SK-N-SH (cell line): ENCODE results near the gene ZNRF1. TPM values are rescaled to one million over a fixed set of nuclear protein-coding genes. Genes with fewer than 3 reads are reported as not detected.

Source experiments
- CTCF ChIA-PET: fragments of 300-600, 350-600 bp; formaldehyde crosslinking; extraction: SDS; loops from one replicate; lab custom pipeline; 2021; lab: Yijun Ruan, JAX
- POLR2A ChIA-PET: fragments of 350-600 bp; sonication (Branson Sonifier 250); formaldehyde crosslinking; extraction: SDS; loops from one replicate; lab custom pipeline; 2020; ENCODE audit warnings: antibody characterized with exemption, inconsistent platforms; lab: Yijun Ruan, JAX
- DNase-seq: peaks from one replicate; pipeline ENCODE4 v3.0.0; 2012
- H2AFZ ChIP-seq: fragments of 200-600 bp; sonication (generic); 2 replicates; pipeline ENCODE4 v1.8.1; 2016; ENCODE audit warnings: antibody characterized with exemption, mild to moderate bottlenecking, low read depth
- H3F3A ChIP-seq: fragments of 200-600 bp; sonication (generic); replicated peaks from 2 replicates; pipeline ENCODE3; 2016; ENCODE audit warnings: antibody characterized with exemption, mild to moderate bottlenecking; ENCODE audit not compliant: insufficient read depth
- H3K27ac ChIP-seq, 2 experiments: fragments of 200-500 bp in 1 of 2; fragments of 200-600 bp in 1 of 2; sonication (Bioruptor generic) in 1 of 2; sonication (generic), shearing (Covaris generic) in 1 of 2; 2 replicates each; pipeline versions ENCODE4 v1.5.1 to v1.6.1; 2014 to 2016; ENCODE audit warnings: low read depth in 2 of 2, inconsistent platforms in 1 of 2, low read length in 1 of 2, mild to moderate bottlenecking in 1 of 2, mixed read lengths in 1 of 2
- H3K27me3 ChIP-seq: fragments of 200-600 bp; sonication (generic), shearing (Covaris generic); 2 replicates; pipeline ENCODE4 v1.6.1; 2016; ENCODE audit warnings: mixed run types; ENCODE audit not compliant: insufficient read depth
- H3K36me3 ChIP-seq, 2 experiments: fragments of 200-500 bp in 1 of 2; fragments of 200-600 bp in 1 of 2; sonication (Bioruptor generic) in 1 of 2; sonication (generic) in 1 of 2; replicated peaks in 1 of 2; 2 replicates each; pipeline versions ENCODE3 to v1.5.1; 2014 to 2016; ENCODE audit warnings: low read length in 1 of 2, mild to moderate bottlenecking in 1 of 2; ENCODE audit not compliant: insufficient read depth in 2 of 2, control insufficient read depth in 1 of 2
- H3K4me1 ChIP-seq, 2 experiments: fragments of 200-500 bp in 1 of 2; fragments of 200-600 bp in 1 of 2; sonication (Bioruptor generic) in 1 of 2; sonication (generic), shearing (Covaris generic) in 1 of 2; 2 replicates each; pipeline versions ENCODE4 v1.5.1 to v1.6.1; 2014 to 2016; ENCODE audit warnings: low read depth in 1 of 2, low read length in 1 of 2, mixed run types in 1 of 2; ENCODE audit not compliant: insufficient read depth in 2 of 2, control insufficient read depth in 1 of 2
- H3K4me2 ChIP-seq: fragments of 200-600 bp; sonication (generic), shearing (Covaris generic); 2 replicates; pipeline ENCODE4 v1.6.1; 2017; ENCODE audit warnings: mixed run types
- H3K4me3 ChIP-seq, 2 experiments: fragments of 200-500 bp in 1 of 2; fragments of 200-600 bp in 1 of 2; sonication (Bioruptor generic) in 1 of 2; sonication (generic), shearing (Covaris generic) in 1 of 2; 2 replicates each; pipeline versions ENCODE4 v1.5.1 to v1.8.1; 2014 to 2016; ENCODE audit warnings: low read depth in 2 of 2, inconsistent platforms in 1 of 2, low read length in 1 of 2, mild to moderate bottlenecking in 1 of 2, mixed read lengths in 1 of 2, moderate library complexity in 1 of 2
- H3K79me2 ChIP-seq: fragments of 200-600 bp; sonication (generic); 2 replicates; pipeline ENCODE4 v1.8.1; 2017; ENCODE audit warnings: mild to moderate bottlenecking; ENCODE audit not compliant: insufficient read depth
- H3K9ac ChIP-seq: fragments of 200-600 bp; sonication (generic); 2 replicates; pipeline ENCODE4 v1.6.1; 2017; ENCODE audit warnings: mixed run types
- H3K9me2 ChIP-seq: fragments of 200-600 bp; sonication (generic); 2 replicates; pipeline ENCODE4 v1.6.1; 2017; ENCODE audit warnings: mixed run types
- H3K9me3 ChIP-seq: fragments of 200-600 bp; sonication (generic); 2 replicates; pipeline ENCODE4 v1.6.1; 2017; ENCODE audit warnings: mixed run types, mild to moderate bottlenecking, moderate library complexity
- H4K20me1 ChIP-seq: fragments of 200-600 bp; sonication (generic); 2 replicates; pipeline ENCODE4 v1.6.1; 2017; ENCODE audit warnings: mild to moderate bottlenecking, mixed run types; ENCODE audit not compliant: insufficient read depth
- FOXJ3 ChIP-seq: sonication (generic); formaldehyde crosslinking; IDR thresholded peaks from 2 replicates; pipeline ENCODE4 v1.5.1; 2020; ENCODE audit warnings: mild to moderate bottlenecking, missing genetic modification reagents
- MEF2A ChIP-seq: IDR thresholded peaks from 2 replicates; pipeline ENCODE4 v1.4.0; 2012; ENCODE audit warnings: low read depth, borderline replicate concordance
- MXI1 ChIP-seq: IDR thresholded peaks from 2 replicates; pipeline ENCODE4 v1.6.1; 2012; ENCODE audit warnings: mild to moderate bottlenecking, low read depth, low read length, improper control_type of control experiment
- NFIC ChIP-seq: IDR thresholded peaks from 2 replicates; pipeline ENCODE4 v1.4.0; 2012; ENCODE audit warnings: borderline replicate concordance
- POLR2AphosphoS5 ChIP-seq: IDR thresholded peaks from 2 replicates; pipeline ENCODE4 v1.6.1; 2012; ENCODE audit warnings: low read depth, low read length
- RAD21 ChIP-seq: IDR thresholded peaks from 2 replicates; pipeline ENCODE4 v1.6.1; 2012; ENCODE audit warnings: mild to moderate bottlenecking, low read length
- RFX5 ChIP-seq: IDR thresholded peaks from 2 replicates; pipeline ENCODE4 v1.6.1; 2012; ENCODE audit warnings: mild to moderate bottlenecking, improper control_type of control experiment, low read length
- SMC3 ChIP-seq: IDR thresholded peaks from 2 replicates; pipeline ENCODE4 v1.6.1; 2012; ENCODE audit warnings: low read depth, low read length, improper control_type of control experiment
- TAF1 ChIP-seq: IDR thresholded peaks from 2 replicates; pipeline ENCODE4 v1.6.1; 2012; ENCODE audit warnings: low read depth, mild to moderate bottlenecking, low read length, moderate library complexity, borderline replicate concordance
- WGBS: methylation state at CpG from one replicate; pipeline ENCODE4 v1.1.6; 2017; ENCODE audit warnings: low lambda C conversion rate; 5-methylcytosine and 5-hydroxymethylcytosine counted together
- polyA plus RNA-seq, 3 experiments: library from polyadenylated mRNA; depleted of rRNA; stranded (reverse); fragments of >200 nt; gene quantifications; 2 replicates each; pipeline ENCODE4 v1.2.3, GENCODE V29; 2012
- TF ChIP-seq, protein P1 (sequence below): fragments of 150-350 bp; IDR thresholded peaks from 2 replicates; pipeline ENCODE4 v1.6.1; 2016; ENCODE audit warnings: mild to moderate bottlenecking, low read depth, low read length
- TF ChIP-seq, protein P2 (sequence below): IDR thresholded peaks from 2 replicates; pipeline ENCODE4; 2012
- TF ChIP-seq, protein P3 (sequence below): IDR thresholded peaks from 2 replicates; pipeline ENCODE4 v1.4.0; 2012; ENCODE audit warnings: low read depth, borderline replicate concordance
- TF ChIP-seq, protein P4 (sequence below): IDR thresholded peaks from 2 replicates; pipeline ENCODE4 v1.6.1; 2012; ENCODE audit warnings: mild to moderate bottlenecking, low read depth, low read length, moderate library complexity
- TF ChIP-seq, protein P5 (sequence below): IDR thresholded peaks from 2 replicates; pipeline ENCODE4 v1.4.0; 2012; ENCODE audit warnings: low read depth, borderline replicate concordance

The ZNRF1 gene
- polyA plus RNA-seq, 1 of the 3 experiments (the other 2 are of a cell fraction), result 23.7 TPM

DNA sequence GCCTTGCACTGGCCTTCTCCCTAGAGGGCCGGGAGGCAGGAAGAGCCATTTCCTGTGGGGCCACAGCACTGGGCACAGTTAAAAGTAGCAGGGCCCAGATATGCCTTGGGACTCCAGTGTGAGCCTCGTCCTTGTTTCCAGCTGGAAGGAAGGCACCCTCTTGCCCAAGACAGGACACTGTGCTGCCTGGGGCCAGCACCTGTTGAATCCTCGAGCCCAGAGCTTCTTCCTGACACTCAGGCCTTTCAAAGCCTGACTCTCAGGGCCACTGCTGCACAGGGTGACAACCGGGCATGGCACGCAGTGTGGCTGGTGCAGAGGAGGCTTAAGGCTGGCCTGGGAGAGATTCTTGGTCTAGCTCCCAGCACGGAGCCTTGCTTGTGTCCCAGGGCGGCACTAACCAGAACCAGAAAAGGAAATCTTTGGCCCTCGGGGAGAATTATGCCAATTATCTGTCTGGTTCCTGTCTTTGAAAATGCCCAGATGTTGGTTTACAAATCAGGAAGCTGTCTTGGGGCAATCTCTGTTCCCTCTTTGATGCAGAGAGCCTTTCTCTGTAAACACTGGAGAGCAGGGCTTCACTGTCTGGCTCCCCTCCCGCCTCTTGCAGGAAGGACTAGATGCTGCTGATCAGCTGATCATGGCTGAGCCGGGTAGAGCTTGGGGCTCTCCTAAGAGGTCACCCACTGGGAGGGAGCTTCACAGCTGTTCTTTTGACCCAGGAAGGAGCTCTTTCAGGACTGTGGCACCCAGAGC, 106.7 kb downstream of the ZNRF1 start (continued):
- TF ChIP-seq, protein P1, sequence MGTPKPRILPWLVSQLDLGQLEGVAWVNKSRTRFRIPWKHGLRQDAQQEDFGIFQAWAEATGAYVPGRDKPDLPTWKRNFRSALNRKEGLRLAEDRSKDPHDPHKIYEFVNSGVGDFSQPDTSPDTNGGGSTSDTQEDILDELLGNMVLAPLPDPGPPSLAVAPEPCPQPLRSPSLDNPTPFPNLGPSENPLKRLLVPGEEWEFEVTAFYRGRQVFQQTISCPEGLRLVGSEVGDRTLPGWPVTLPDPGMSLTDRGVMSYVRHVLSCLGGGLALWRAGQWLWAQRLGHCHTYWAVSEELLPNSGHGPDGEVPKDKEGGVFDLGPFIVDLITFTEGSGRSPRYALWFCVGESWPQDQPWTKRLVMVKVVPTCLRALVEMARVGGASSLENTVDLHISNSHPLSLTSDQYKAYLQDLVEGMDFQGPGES, result no peak
- TF ChIP-seq, protein P2, sequence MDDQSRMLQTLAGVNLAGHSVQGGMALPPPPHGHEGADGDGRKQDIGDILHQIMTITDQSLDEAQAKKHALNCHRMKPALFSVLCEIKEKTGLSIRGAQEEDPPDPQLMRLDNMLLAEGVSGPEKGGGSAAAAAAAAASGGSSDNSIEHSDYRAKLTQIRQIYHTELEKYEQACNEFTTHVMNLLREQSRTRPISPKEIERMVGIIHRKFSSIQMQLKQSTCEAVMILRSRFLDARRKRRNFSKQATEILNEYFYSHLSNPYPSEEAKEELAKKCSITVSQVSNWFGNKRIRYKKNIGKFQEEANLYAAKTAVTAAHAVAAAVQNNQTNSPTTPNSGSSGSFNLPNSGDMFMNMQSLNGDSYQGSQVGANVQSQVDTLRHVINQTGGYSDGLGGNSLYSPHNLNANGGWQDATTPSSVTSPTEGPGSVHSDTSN, result peak; percentile 39
- TF ChIP-seq SMC3 (0 out of 2 replicates have a peak, but pooled peaks have one; percentile 3), RFX5 (no peak), POLR2AphosphoS5 (0 out of 2 replicates have a peak, but pooled peaks have one; percentile 45), RAD21 (peak; percentile 17), MXI1 (peak; percentile 32; the same call in 1 of the 2 replicates), NFIC (no peak)
- TF ChIP-seq, protein P3, sequence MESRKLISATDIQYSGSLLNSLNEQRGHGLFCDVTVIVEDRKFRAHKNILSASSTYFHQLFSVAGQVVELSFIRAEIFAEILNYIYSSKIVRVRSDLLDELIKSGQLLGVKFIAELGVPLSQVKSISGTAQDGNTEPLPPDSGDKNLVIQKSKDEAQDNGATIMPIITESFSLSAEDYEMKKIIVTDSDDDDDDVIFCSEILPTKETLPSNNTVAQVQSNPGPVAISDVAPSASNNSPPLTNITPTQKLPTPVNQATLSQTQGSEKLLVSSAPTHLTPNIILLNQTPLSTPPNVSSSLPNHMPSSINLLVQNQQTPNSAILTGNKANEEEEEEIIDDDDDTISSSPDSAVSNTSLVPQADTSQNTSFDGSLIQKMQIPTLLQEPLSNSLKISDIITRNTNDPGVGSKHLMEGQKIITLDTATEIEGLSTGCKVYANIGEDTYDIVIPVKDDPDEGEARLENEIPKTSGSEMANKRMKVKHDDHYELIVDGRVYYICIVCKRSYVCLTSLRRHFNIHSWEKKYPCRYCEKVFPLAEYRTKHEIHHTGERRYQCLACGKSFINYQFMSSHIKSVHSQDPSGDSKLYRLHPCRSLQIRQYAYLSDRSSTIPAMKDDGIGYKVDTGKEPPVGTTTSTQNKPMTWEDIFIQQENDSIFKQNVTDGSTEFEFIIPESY, result no peak

DNA sequence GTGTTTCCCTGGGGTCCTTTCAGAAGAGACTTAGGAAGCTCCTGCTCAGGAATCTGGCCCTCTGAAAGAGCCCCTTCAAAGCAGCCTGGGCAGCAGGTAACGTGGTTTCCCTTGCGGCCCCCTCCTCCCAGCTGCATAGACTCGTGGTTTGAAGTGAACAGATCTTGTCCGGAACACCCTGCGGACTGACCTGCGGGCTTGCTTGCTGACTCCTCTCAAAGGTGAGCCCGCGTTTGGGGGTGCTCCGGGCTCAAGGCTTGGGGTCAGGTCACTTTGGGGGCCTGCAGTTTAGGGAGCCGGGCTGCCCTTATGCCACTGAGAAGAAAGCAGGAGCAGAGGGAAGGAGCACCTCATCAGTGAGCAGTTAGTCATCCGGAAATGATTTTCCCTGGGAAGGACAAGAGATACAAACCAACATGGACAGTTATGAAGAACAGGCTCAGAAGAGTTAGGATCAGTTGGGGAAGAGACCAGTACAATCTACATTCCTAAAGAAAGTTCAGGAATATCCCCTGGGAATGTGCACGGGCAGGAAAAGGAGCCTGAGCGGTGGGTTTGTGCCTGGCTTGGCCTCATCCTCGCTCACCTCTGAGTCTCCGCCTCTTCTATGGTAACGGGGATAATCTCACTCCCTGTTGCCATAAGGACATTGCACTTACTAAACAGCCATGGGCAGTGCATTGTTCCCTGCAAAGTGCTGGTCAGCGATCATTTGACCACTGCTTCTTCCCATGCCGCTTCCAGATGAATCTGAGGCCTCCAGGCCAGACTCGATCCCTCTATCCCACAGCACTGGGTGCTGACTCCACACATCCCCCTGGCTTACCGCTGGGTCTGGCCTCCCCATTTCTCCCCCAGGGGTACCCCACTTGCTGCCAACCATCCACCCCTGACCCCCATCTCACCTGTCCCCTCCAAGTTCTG, 107.8 kb downstream of the ZNRF1 start:
- H3K9ac ChIP-seq, result no peak overlapping the region
- peaks cover 41 to 66% of the 10 kb centered on the region in 2 experiments; a peak in 3 of 4 replicates for H3K4me1 ChIP-seq
- WGBS, result 90% methylated on average over 18 of the region's 20 CpGs
- no peaks in the 10 kb centered on the region for H3K36me3 ChIP-seq
- TF ChIP-seq FOXJ3 (CRISPR knock-in tag), result no peak
- TF ChIP-seq, protein P4, sequence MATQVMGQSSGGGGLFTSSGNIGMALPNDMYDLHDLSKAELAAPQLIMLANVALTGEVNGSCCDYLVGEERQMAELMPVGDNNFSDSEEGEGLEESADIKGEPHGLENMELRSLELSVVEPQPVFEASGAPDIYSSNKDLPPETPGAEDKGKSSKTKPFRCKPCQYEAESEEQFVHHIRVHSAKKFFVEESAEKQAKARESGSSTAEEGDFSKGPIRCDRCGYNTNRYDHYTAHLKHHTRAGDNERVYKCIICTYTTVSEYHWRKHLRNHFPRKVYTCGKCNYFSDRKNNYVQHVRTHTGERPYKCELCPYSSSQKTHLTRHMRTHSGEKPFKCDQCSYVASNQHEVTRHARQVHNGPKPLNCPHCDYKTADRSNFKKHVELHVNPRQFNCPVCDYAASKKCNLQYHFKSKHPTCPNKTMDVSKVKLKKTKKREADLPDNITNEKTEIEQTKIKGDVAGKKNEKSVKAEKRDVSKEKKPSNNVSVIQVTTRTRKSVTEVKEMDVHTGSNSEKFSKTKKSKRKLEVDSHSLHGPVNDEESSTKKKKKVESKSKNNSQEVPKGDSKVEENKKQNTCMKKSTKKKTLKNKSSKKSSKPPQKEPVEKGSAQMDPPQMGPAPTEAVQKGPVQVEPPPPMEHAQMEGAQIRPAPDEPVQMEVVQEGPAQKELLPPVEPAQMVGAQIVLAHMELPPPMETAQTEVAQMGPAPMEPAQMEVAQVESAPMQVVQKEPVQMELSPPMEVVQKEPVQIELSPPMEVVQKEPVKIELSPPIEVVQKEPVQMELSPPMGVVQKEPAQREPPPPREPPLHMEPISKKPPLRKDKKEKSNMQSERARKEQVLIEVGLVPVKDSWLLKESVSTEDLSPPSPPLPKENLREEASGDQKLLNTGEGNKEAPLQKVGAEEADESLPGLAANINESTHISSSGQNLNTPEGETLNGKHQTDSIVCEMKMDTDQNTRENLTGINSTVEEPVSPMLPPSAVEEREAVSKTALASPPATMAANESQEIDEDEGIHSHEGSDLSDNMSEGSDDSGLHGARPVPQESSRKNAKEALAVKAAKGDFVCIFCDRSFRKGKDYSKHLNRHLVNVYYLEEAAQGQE, result peak; percentile 67
- TF ChIP-seq, protein P5, sequence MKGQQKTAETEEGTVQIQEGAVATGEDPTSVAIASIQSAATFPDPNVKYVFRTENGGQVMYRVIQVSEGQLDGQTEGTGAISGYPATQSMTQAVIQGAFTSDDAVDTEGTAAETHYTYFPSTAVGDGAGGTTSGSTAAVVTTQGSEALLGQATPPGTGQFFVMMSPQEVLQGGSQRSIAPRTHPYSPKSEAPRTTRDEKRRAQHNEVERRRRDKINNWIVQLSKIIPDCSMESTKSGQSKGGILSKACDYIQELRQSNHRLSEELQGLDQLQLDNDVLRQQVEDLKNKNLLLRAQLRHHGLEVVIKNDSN, result no peak
- TF ChIP-seq MEF2A, result no peak
- no peak for TF ChIP-seq TAF1
- no peak for DNase-seq
- peak overlapping the region; percentile 8 to 97; a peak in 3 of 4 replicates for H3K27ac ChIP-seq
- H3K27me3 ChIP-seq, result no peaks in the 10 kb centered on the region
- H3K9me3 ChIP-seq, result no peaks in the 10 kb centered on the region
- ChIA-PET CTCF (interaction anchor here (0.8 to 8.5 kb wide), 6 partner anchors 10 to 122 kb away, joined by 3 to 182 read pairs (median 4); partner anchors contain the start of genes WDR59 and ZNRF1), POLR2A (interaction anchor here (0.7 to 1.2 kb wide), 4 partner anchors 10 to 108 kb away, joined by 3 to 5 read pairs (median 4); partner anchors contain the start of genes LDHD and ZNRF1)
- 0 out of 2 replicates have a peak, but pooled peaks cover 2% of the 10 kb centered on the region for H4K20me1 ChIP-seq
- peaks cover 25% of the 10 kb centered on the region for H3F3A ChIP-seq
- H2AFZ ChIP-seq, result no peak overlapping the region
- no peaks in the 10 kb centered on the region for H3K9me2 ChIP-seq
- H3K79me2 ChIP-seq, result 0 out of 2 replicates have a peak, but pooled peaks cover 11% of the 10 kb centered on the region
- H3K4me2 ChIP-seq, result no peak overlapping the region
- H3K4me3 ChIP-seq, result no peak overlapping the region
